ENCODE results near the gene CTNNA1. TPM values are rescaled to one million over a fixed set of nuclear protein-coding genes. Genes with fewer than 3 reads are reported as not detected.
A peak's percentile ranks its signal among the peaks of the same experiment; 100 is the strongest.

The CTNNA1 gene
- total and polyA plus RNA-seq, 9 of the 15 experiments (the other 6 are each of a cell fraction or from before 2014, with no cell fraction given): 29.6 to 117 (median 89.1) TPM

DNA sequence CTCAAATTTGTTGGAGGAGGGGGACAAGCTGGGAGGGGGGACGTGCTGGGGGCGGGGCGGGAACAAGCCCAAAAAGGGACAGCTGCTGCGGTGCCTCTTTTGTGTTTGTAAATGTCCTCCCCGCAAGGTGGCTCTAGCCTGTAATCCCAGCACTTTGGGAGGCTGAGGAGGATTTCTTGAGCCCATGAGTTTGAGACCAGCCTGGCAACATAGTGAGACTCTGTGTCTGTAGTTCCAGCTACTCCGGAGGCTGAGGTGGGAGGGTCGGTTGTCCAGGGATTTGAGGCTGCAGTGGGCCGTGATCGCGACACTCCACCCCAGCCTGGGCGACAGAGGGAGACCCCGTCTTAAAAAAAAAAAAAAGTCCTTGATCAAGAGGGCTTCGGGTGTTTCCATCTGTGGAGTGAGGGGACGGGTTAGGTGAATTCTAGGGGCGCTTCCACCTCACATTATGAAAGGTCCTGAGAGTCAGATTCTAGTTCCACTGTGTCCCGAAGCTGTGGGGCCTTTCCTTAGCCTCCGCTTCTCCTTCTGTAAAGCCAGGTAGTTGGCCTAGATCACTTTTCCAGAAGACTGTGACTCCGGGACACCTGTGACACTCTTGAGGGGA lies 779 bp upstream of the CTNNA1 start (continued):
- TF ChIP-seq CTCF (IDR thresholded peaks at IDR 0.05 in 2 of 3, conservative IDR thresholded peaks at IDR 0.05 in 1 of 3; ENCODE audit: insufficient read depth in 2 of 3, low read depth in 1 of 3, low read length in 3 of 3) (peak; percentile 34 to 45 (median 36); a peak in 5 of 6 replicates), CBFA2T2 (conservative IDR thresholded peaks at IDR 0.05) (no peak), EWSR1 (IDR thresholded peaks at IDR 0.05; ENCODE audit: borderline replicate concordance, low read depth, partially characterized antibody) (no peak), CUX1 (CRISPR knock-in tag; IDR thresholded peaks at IDR 0.05) (no peak), FOXJ2 (tag; IDR thresholded peaks at IDR 0.05) (no peak), NR1H2 (CRISPR knock-in tag; IDR thresholded peaks at IDR 0.05) (no peak), PKNOX1 (IDR thresholded peaks at IDR 0.05) (no peak), BRCA1 (IDR thresholded peaks at IDR 0.05) (no peak), BRCA1 (CRISPR knock-in tag; IDR thresholded peaks at IDR 0.05) (no peak), ZNF584 (CRISPR knock-in tag; IDR thresholded peaks at IDR 0.05; ENCODE audit: low read depth) (no peak), ZNF311 (CRISPR knock-in tag; IDR thresholded peaks at IDR 0.05) (no peak), FIP1L1 (IDR thresholded peaks at IDR 0.05; ENCODE audit: low read depth, low read length, poor library complexity, severe bottlenecking) (no peak), ZBTB12 (CRISPR knock-in tag; IDR thresholded peaks at IDR 0.05) (no peak)
- TF ChIP-seq, protein P1, sequence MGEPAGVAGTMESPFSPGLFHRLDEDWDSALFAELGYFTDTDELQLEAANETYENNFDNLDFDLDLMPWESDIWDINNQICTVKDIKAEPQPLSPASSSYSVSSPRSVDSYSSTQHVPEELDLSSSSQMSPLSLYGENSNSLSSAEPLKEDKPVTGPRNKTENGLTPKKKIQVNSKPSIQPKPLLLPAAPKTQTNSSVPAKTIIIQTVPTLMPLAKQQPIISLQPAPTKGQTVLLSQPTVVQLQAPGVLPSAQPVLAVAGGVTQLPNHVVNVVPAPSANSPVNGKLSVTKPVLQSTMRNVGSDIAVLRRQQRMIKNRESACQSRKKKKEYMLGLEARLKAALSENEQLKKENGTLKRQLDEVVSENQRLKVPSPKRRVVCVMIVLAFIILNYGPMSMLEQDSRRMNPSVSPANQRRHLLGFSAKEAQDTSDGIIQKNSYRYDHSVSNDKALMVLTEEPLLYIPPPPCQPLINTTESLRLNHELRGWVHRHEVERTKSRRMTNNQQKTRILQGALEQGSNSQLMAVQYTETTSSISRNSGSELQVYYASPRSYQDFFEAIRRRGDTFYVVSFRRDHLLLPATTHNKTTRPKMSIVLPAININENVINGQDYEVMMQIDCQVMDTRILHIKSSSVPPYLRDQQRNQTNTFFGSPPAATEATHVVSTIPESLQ (CRISPR knock-in tag; IDR thresholded peaks at IDR 0.05): peak; percentile 58

Measured in K562 (cell line).